Mesodermal cell (in vitro differentiated cells): ENCODE measurements around the gene MACROD2.

Experiments
- H3K27ac ChIP-seq: 2 replicates; pipeline ENCODE4 v1.7.0; 2013; ENCODE audit warnings: mild to moderate bottlenecking, low read depth, low read length, moderate library complexity; ENCODE audit not compliant: severe bottlenecking
- H3K36me3 ChIP-seq: 2 replicates; pipeline ENCODE4 v1.7.1; 2013; ENCODE audit warnings: mild to moderate bottlenecking, low read length, moderate library complexity; ENCODE audit not compliant: control insufficient read depth, insufficient read depth
- H3K4me1 ChIP-seq: one replicate; pipeline ENCODE4 v1.7.1; 2013; ENCODE audit warnings: mild to moderate bottlenecking, low read length; ENCODE audit not compliant: insufficient read depth, control insufficient read depth, poor library complexity, severe bottlenecking
- H3K4me3 ChIP-seq: 2 replicates; pipeline ENCODE4 v1.7.0; 2013; ENCODE audit warnings: low read length, control low read depth, mild to moderate bottlenecking; ENCODE audit not compliant: insufficient read depth, poor library complexity, severe bottlenecking; ENCODE audit errors: extremely low read depth
- H3K9me3 ChIP-seq: 2 replicates; pipeline ENCODE4 v1.7.1; 2013; ENCODE audit warnings: mild to moderate bottlenecking, low read length, moderate library complexity; ENCODE audit not compliant: control insufficient read depth
- WGBS, 2 experiments: methylation state at CpG; one replicate each; pipeline ENCODE4 v1.1.5; 2013; ENCODE audit warnings: missing lambda C conversion rate in 2 of 2; ENCODE audit not compliant: insufficient coverage in 2 of 2; 5-methylcytosine and 5-hydroxymethylcytosine counted together

Gene MACROD2

DNA sequence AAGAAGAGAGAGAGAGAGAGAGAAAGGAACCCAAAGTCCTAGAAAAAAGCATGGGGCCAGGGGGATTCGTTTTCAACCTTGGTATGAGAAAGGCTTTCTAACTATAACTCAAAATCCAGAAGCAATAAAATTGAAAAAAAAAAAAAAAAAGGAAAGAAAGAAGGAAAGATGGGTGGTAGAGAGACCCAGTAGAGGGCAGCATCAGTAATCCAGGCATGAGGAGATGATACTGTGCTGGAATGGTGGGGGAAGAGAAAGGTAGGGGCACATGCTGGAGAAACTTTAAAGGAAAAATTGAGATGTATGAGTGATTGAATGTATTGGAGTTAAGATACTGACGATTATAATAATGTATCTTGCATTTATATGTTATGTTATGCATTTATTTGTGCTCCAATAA lies 1382.8 kb downstream of the MACROD2 start:
- Histone ChIP-seq H3K4me3 (no peak overlapping the region), H3K27ac (no peak overlapping the region), H3K4me1 (no peaks in the 10 kb centered on the region), H3K36me3 (no peaks in the 10 kb centered on the region), H3K9me3 (no peaks in the 10 kb centered on the region)
- WGBS, 2 experiments, result no CpG with 5 or more reads among the region's 2 CpGs

DNA sequence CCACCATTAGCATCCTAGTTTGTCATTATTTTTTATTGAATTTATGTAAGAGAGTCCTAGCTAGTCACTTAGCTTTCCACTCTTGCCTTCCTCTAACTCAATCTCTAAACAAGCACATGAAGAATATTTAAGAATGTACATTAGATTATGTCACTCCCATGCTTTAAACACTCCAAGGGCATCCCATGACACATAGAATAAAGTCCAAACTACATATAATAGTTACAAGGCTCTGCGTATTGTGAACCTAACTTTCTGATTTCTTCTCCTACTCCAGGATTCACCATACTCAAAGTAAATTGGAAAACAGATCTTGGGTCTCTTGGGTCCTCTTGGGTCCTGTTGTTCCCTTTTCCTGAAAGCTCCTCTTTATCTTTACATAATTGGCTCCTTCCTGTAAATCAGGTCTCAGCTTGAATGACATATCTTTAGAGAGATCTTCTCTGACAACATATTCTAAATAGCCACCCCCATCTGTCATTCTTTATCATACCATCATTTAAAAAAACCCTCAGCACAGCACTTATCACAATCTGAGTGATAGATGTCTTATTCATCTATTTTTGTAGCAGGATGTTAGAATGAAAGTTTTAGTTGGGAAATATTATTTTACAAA lies 1384.5 kb downstream of the MACROD2 start:
- no peaks in the 10 kb centered on the region for H3K9me3 ChIP-seq
- no peaks in the 10 kb centered on the region for H3K4me1 ChIP-seq
- H3K27ac ChIP-seq, result no peak overlapping the region
- no peaks in the 10 kb centered on the region for H3K36me3 ChIP-seq
- 100% methylated on average over 1 of the region's 1 CpG; no CpG with 5 or more reads in 1 of the 2 experiments for WGBS, 2 experiments
- H3K4me3 ChIP-seq, result no peak overlapping the region

DNA sequence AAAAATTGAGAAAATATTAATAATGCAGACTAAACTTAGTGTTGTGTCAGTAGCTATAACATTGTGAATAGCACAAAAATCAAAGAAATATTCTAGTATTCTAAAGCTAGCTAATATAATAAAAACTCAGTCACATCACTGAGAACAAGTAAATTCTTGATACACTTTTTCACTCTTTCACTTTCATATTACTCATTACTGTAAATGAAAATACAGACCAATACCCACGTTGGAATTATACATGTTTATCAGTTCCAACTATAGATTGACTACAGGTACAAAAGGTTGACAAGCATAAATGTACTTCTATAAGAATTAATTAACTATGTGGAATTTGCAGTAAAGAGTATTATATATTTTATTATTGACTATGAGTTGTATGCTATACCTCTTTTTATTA lies 1385.5 kb downstream of the MACROD2 start:
- Histone ChIP-seq H3K9me3 (no peaks in the 10 kb centered on the region), H3K36me3 (no peaks in the 10 kb centered on the region), H3K4me1 (no peaks in the 10 kb centered on the region), H3K27ac (no peak overlapping the region), H3K4me3 (no peak overlapping the region)
- no CpG with 5 or more reads among the region's 1 CpG for WGBS, 2 experiments

DNA sequence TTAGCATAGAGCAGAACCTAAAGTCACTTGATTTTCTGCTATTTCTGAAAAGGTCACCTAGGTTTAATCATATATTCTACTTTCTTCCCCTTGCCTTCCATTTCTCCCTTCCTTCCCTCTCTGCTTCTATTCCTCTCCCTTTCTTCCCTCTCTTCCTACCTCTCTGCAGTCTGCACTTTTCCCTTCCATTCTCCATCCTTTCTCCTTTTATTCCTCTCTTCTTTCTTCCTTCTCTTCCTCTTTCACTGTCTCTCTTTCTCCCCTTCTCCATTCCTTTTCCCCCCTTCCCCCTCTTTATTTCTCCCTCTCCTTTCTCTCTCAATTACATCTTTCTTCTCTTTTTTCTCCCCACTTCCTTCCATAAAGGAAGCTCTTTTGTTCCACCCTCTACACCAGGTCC lies 1391.9 kb downstream of the MACROD2 start:
- no peaks in the 10 kb centered on the region for H3K9me3 ChIP-seq
- no peaks in the 10 kb centered on the region for H3K4me1 ChIP-seq
- no peak overlapping the region for H3K4me3 ChIP-seq
- no peaks in the 10 kb centered on the region for H3K36me3 ChIP-seq
- no peak overlapping the region for H3K27ac ChIP-seq

DNA sequence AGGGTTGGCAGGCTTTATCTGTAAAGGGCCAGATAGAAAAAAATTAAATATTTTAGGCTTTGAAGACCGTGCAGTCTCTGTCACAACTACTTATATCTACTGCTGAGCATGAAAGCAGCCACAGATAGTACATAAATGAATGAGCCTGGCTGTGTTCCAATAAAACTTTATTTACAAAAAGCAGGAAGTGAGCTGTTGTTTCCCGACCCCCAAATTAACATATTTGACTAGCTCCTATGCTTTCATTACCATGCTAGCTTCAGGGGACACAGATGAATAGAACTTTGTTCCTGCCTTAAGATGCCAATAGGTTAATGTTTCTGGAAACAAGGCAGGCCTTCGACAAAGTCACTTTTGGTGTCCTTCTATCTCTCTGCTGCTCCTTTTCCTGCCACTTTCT lies 1400.1 kb downstream of the MACROD2 start:
- H3K9me3 ChIP-seq, result no peaks in the 10 kb centered on the region
- H3K4me3 ChIP-seq, result no peak overlapping the region
- H3K27ac ChIP-seq, result no peak overlapping the region
- peaks cover 9% of the 10 kb centered on the region for H3K4me1 ChIP-seq
- H3K36me3 ChIP-seq, result no peaks in the 10 kb centered on the region
- 90 to 100% methylated on average over 2 to 3 of the region's 3 CpGs for WGBS, 2 experiments

DNA sequence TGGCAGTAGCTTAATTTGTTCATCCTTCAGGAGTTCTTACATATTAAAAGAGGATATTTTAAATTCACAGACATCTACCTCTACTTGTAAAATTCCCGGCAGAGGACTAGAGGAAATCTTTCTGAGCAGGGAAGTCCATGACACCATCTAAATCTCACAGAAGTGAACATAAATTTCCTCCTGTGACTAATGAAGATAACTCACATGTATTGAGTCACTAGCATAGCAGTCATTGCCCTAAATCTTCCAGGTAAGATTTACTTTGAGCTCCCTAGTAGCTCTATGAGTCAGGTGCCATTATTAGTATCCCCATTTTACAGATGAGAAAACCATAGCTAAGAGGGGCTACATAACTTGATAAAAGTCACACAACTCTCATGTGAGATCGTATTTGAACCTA lies 1400.7 kb downstream of the MACROD2 start:
- Histone ChIP-seq H3K36me3 (no peaks in the 10 kb centered on the region), H3K4me3 (no peak overlapping the region), H3K9me3 (no peaks in the 10 kb centered on the region), H3K4me1 (peaks cover 9% of the 10 kb centered on the region), H3K27ac (no peak overlapping the region)
- 100% methylated on average over 1 of the region's 2 CpGs; no CpG with 5 or more reads in 1 of the 2 experiments for WGBS, 2 experiments

DNA sequence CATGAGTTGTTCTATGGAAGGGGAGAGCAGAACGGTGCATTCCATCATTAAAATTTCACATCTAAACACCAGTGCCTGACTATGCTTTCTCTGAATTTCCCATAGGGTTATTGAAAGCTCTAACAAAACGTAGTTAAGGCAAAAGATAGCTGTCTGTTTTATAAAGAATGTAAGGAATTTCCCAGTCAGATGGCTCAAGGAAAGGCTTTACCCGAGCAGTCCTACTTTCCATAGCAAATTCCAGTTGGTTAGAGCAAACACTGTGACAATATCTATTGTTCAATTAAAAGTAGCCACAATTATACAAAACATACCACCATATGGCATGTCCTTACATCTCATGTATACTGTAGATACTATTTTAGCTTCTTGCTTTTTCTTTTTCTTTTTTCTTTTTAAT lies 1401.6 kb downstream of the MACROD2 start:
- no peaks in the 10 kb centered on the region for H3K9me3 ChIP-seq
- no peak overlapping the region for H3K27ac ChIP-seq
- no peak overlapping the region for H3K4me3 ChIP-seq
- H3K36me3 ChIP-seq, result no peaks in the 10 kb centered on the region
- H3K4me1 ChIP-seq, result peaks cover 9% of the 10 kb centered on the region
- WGBS, 2 experiments, result 60% methylated on average over 1 of the region's 3 CpGs; no CpG with 5 or more reads in 1 of the 2 experiments

DNA sequence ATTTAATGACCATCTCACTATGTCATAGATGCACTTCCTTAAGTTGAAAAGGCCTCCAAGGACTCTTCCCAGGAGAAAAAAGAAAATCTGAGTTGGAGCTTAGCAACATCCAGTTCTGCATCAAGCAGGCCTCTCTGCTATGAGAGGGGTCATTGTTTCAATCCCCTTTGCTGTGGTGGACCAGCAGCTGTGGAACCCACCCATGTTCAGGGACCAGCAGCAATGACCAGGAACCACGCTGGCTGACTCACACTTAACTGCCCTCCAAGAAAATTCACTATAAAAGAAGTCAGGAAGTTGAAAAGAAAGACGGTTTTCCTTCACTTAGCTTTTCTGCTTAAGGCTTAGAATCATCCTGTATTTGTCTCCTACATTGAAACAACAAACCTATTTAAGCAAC lies 1404.5 kb downstream of the MACROD2 start:
- Histone ChIP-seq H3K36me3 (no peaks in the 10 kb centered on the region), H3K27ac (no peak overlapping the region), H3K4me1 (peaks cover 9% of the 10 kb centered on the region), H3K4me3 (no peak overlapping the region), H3K9me3 (no peaks in the 10 kb centered on the region)
- 60 to 86% methylated on average over 1 of the region's 2 CpGs for WGBS, 2 experiments

DNA sequence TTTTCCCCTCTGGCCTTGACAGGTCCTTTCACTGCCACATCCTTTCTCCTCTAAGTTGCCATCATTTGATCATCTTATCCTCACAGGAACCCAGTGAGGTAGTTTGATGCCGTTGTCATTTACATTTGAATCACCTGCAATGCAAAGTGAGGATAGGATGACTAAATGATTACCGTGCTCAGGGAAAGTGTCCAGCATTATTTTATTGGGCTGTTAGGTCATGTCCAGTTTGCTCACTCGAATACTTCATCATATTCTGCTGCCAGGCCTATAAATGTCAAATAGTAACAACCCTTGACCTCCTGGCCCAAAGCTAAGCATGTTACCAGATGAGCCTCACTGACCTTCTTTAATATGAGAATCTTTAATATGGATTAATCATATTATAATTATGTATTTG lies 1410.8 kb downstream of the MACROD2 start:
- Histone ChIP-seq H3K4me1 (no peaks in the 10 kb centered on the region), H3K27ac (no peak overlapping the region), H3K36me3 (no peaks in the 10 kb centered on the region), H3K9me3 (no peaks in the 10 kb centered on the region), H3K4me3 (no peak overlapping the region)
- WGBS, 2 experiments, result 67 to 100% methylated on average over 1 of the region's 3 CpGs

DNA sequence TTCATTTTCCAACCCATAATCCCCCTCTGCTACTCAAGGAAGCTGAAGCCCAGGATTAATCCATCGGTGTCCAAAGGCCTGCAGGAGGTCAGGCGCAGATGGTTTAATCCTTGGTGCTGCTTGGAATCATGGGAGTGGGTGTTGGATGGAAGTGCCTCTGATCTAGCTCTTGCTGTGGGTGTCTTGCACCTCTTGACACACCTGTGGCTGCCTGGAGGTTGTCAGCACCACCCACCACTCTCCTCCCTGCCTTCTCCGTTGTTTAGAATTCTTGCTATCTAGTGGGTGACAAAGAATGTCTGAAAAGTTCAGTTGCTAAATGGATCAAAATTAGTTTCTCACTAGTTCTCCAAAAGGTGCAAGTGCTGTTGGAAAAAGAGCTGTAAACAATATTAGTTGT lies 1416.5 kb downstream of the MACROD2 start:
- Histone ChIP-seq H3K27ac (no peak overlapping the region), H3K4me3 (no peak overlapping the region), H3K4me1 (no peaks in the 10 kb centered on the region), H3K36me3 (no peaks in the 10 kb centered on the region), H3K9me3 (no peaks in the 10 kb centered on the region)
- WGBS, 2 experiments, result no CpG with 5 or more reads among the region's 3 CpGs

DNA sequence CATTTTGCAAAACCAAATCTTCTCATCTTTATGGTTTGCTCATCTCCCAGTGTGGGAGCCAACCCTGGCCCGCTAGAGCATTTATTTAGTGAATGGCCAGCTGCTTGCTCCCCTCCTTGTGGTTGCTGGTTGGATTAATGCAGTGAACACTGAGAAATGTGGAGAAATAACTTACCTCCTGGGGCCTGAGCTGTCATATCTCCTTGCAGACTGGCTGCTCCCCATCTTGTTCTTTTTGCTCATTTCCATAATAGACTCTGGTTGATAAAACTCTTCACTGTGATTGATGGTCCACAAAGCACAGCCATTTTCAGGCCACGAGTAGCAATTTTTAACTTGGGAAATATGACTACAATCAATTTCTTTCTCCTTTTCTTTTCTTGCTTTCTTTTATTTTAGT lies 1420.6 kb downstream of the MACROD2 start:
- WGBS, 2 experiments, result 86 to 89% methylated on average over 1 to 2 of the region's 2 CpGs
- H3K4me1 ChIP-seq, result no peaks in the 10 kb centered on the region
- no peaks in the 10 kb centered on the region for H3K9me3 ChIP-seq

More for the DNA sequence above, 1420.6 kb downstream of the MACROD2 start:
- no peaks in the 10 kb centered on the region for H3K36me3 ChIP-seq
- no peak overlapping the region for H3K4me3 ChIP-seq
- H3K27ac ChIP-seq, result no peak overlapping the region
